ENCODE measurements around the gene STXBP5L.
"Not testable (repeated sequence)": the region's sequence is repeated elsewhere in the genome, so short reads cannot be mapped to it uniquely, and the experiment has no call there.

The STXBP5L gene

DNA sequence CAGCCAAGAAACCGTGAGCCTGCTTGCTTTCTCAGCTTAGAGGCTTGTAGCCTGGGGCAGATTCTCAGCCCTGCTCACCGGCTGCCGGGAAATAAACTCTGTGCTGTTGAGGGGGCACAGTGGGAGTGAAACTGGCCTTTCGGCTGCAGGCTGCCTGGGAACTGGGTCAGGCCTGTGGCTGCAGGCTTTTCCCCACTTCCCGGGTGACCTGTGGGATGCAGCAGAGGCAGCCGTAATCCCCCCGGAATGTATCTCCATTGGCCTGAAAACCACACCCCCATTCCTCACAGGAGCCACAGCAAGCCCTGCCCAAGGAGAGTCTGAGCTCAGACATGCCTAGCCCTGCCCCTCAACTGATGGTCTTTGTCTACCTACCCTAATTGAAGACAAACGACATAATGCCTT is 110.9 kb downstream of the STXBP5L start:
- ATAC-seq: no peak
- no peak for DNase-seq

DNA sequence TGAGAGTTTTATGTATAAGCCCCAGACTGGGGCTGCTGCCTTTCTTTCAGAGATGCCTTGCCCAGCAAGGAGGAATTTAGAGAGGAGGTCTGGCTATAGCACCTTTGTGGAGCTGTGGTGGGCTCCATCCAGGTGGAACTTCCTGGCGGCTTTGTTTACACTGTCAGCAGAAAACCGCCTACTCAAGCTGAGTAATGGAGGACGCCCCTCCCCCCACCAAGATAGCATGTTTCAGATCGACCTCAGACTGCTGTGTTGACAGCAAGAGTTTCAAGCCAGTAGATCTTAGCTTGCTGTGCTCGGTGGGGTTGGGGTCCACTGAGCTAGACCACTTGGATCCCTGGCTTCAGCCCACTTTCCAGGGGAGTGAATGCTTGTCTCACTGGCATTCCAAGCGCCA is 155.6 kb downstream of the STXBP5L start:
- DNase-seq: no peak
- ATAC-seq: no peak

DNA sequence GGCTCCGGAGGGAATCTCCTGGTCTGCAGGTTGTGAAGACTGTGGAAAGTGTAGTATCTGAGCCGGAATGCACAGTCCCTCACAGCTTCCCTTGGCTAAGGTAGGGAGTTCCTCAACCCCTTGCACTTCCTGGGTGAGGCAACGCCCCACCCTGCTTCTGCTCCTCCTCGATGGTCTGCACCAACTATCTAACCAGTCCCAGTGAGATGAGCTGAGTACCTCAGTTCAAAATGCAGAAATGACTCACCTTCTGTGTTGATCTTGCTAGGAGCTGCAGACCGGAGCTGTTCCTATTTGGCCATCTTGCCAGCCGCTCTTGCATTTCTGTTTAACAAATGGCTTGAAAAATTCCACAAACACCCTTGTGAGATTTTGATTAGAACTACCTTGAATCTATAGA is 156.1 kb downstream of the STXBP5L start:
- ATAC-seq: no peak
- DNase-seq: no peak

DNA sequence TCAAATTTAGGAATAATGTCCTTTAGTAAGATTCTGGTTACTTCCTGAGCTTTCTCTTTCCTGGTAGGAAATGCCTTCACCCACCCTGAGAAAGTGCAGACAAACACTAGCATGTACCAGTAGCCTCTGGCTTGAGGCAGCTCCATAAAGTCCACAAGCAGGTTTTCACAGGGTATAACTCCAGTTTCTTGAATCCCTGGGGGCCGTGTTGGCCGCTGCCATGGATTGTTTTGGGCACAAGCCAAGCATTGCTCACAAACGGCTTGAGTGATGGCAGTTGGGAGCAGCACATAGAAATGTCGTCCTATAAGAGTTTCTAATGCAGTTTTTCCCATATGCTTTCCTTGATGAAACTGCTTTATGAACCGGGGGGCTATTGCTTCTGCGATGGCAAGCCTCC is 164.1 kb downstream of the STXBP5L start:
- ATAC-seq (no peak), DNase-seq (no peak)

DNA sequence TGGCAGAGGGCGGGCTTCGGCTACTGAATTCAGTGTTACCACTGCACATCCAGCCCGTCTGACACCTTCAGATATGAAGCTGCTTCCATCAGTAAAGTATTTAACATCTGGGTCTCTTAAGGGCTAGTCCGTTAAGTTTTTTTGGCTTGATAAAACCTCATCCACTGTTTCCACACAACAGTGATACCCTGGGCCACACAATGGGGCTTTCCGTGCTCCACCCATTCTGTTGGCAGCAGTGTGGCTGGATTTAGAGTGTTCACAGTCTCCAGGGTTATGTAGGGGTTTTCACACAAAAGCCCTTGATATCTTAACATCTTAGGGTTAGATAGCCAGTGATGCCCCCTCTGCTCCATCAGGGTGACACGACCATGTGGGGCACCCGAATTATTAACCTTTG is 165.0 kb downstream of the STXBP5L start:
- no peak for DNase-seq
- no peak for ATAC-seq

DNA sequence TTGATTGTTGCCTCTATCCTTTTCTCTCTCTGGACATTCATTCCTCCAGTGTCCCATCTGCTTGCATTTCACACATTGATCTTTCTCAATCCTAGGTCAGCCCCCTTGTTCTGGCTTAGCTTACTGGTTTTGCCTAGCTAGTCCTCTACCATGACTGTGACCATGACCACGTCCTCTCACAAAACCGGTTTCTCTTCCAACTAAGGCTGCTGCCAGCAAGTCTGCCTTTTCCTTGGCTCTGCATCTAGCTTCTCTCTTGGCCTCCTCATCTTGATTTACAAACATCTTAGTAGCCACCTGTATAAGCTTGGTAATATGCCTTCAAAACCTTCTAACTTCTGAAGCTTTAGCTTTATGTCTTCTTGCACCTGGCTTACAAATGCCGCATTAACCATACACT is 167.2 kb downstream of the STXBP5L start:
- no peak for DNase-seq
- no peak for ATAC-seq

DNA sequence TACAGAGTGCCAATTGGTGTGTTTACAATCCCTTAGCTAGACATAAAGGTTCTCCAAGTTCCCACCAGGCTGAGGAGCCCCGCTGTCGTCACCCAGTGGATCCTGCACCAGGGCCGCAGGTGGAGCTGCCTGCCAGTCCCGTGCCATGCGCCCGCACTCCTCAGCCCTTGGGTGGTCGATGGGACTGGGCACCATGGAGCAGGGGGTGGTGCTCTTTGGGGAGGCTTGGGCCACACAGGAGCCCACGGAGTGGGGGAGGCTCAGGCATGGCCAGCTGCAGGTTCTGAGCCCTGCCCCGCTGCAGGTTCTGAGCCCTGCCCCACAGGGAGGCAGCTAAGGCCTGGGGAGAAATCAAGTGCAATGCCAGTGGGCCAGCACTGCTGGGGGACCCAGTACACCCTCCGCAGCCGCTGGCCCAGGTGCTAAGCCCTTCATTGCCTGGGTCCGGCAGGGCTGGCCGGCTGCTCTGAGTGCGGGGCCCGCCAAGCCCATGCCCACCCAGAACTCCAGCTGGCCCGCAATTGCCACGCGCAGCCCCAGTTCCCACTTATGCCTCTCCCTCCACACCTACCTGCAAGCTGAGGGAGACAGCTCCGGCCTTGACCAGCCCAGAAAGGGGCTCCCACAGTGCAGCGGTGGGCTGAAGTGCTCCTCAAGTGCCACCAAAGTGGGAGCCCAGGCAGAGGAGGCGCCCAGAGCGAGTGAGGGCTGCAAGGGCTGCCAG is 170.5 kb downstream of the STXBP5L start:
- ATAC-seq, DNase-seq: not testable (repeated sequence)

DNA sequence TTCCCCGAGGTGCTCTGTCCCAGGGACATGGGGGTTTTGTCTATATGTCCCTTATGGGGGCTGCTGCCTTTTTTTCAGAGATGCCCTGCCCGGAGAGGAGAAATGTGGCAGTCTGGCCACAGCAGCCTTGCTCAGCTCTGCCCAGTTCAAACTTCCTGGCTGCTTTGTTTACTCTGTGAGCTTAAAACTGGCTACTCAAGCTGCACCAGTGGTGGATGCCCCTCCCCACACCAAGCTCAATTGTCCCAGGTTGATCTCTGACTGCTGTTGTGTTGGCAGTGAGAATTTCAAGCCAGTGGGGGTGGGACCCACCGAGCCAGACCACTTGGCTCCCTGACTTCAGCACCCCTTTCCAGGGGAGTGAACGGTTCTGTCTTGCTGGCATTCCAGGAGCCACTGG is 188.9 kb downstream of the STXBP5L start:
- DNase-seq (no peak), ATAC-seq (no peak)

DNA sequence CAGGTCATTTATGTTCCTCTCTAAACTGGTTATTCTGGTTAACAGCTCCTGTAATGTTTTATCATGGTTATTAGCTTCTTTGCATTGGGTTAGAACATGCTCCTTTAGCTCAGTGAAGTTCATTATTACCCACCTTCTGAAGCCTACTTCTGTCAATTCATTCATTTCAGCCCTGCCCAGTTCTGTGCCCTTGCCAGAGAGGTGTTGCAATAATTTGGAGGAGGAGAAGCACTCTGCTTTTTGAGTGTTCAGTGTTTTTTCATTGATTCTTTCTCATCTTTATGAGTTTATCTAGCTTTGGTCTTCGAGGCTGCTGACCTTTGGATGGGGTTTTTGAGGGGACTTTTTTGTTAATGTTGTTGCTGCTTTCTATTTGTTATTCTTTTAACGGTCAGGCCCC is 203.1 kb downstream of the STXBP5L start:
- DNase-seq, ATAC-seq: not testable (repeated sequence)

DNA sequence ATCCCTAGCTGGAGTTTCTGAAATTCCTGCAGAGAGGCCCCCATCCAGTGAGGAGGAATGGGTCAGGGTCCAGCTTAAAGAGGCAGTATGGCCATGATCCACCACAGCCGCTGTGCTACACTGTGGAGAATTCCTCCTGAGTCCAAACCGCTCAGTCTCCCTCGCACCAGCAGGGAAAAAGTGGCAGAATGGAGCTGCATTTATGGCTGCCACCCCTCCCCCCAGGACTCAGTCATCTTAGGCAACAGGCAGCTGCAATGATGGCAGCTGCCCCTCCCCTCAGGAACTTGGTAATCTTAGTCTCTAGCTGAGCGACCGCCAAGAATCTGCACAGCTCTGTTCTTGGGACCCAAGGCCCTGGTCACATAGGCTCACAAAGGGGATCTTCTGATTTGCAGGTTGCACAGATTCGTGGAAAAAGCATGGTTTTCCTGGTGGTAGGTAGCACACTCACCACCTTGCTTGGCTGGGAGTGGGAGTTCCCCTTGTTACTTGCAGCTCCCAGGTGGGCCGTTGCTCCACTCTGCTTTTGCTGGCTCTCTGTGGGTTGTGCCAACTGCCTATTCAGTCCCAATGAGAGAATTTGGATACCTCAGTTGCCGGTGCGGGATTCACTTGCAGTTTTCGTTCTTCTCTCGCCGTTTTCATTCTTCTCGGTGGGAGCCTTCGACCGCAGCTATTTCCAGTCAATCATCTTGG is 204.1 kb downstream of the STXBP5L start:
- no peak for ATAC-seq

DNA sequence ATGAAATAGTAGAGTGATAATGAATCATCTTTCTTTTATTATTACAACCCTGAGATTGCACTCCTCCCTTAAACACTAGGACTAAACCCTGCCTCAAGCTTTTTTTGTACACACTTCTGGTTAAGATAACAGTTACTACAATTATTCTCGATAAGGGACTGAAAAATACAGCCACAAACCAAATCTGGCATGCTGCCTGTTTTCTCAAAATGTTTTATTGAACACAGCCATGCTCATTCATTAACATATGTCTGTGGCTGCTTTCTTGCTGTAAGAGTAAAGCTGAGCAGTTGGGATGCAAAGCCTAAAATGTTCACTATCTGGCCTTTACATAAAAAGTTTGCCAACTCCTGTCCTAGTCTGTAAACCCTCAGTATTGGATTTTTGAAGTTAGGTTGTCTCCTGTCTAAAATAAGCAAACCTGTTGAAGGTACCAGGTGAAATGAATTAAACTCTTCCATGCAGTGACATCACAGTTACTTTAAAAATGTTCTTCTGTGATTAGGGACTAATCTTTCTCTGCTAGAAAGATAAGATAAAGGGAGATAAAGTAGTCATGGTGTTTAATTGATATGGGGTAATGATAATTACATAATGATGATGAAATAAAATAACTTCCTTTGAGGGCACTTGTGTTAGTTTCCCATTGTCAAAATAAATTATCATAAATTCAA is 218.2 kb downstream of the STXBP5L start:
- ATAC-seq (no peak), DNase-seq (no peak)

More for the DNA sequence above, 204.1 kb downstream of the STXBP5L start:
- DNase-seq: no peak

DNA sequence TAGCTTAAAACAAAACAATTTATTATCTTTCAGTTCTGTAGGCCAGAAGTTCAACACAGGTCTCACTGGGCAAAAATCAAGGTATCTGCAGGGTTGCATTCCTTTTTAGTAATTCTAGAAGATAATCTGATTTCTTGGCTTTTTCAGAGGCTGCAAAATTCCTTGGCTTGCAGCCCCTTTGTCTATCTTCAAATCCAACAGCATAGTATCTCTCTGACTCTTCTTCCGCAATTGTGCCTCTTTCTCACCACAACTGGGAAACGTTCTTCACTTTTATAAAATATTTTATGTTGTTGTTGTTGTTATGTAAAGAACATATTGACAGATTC is 218.7 kb downstream of the STXBP5L start:
- ATAC-seq: no peak
- DNase-seq: no peak

DNA sequence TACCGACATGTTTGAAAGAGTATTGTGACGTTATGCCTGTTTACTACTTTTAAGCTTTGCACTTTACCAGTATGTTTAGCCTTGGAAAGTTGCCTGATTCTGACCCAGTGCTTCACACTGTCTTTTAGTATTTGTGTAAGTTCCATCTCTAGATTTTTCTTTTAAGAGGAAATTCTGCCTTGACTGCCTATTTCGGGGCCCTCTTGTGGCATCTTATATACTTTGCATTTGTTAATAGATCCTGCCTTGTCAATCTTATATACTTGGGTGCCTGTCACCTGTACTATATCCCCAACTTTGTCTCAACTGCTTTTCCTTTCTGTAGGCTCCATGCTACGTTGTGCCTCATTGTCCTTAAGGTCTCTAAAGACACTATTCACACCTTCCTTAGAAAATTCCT is 244.6 kb downstream of the STXBP5L start:
- ATAC-seq: no peak

DNA sequence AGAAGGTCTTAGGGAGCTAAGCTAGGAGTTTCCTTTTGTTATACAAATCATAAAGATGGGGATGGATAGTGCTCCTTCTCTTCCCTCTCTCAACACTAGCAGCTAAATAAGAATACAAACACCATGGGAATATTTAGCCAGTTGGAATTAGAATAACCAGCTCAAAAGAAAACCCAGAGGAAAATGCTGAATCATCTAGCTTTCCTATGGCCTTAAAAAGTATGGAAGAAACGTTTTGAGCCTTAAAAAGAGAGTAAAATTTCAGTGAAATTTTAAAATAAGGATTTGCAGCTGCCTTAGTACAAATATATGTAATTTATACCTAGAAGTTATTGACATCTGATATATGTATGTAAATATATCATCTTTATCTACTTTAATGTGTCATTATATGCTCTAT is 245.8 kb downstream of the STXBP5L start:
- DNase-seq (no peak), ATAC-seq (no peak)

More for the DNA sequence above, 244.6 kb downstream of the STXBP5L start:
- DNase-seq: no peak

DNA sequence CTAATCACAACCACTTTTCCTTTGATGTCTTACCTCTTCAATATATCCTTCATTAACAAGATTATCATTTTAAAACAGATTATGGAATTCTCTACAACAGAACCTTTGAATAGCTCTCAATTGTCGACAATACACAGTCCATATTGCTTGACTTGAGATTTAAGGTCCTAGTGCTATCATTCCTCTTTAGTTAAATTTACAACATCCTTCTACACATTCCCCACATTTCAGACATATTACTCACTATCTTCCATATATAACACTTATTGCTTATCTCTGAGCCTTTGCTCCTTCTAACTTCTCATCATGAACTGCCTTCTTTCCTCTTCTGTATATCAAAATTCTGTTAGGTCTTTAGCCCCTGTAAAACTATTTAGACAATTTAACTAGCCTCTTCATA is 247.0 kb downstream of the STXBP5L start:
- no peak for DNase-seq
- no peak for ATAC-seq

DNA sequence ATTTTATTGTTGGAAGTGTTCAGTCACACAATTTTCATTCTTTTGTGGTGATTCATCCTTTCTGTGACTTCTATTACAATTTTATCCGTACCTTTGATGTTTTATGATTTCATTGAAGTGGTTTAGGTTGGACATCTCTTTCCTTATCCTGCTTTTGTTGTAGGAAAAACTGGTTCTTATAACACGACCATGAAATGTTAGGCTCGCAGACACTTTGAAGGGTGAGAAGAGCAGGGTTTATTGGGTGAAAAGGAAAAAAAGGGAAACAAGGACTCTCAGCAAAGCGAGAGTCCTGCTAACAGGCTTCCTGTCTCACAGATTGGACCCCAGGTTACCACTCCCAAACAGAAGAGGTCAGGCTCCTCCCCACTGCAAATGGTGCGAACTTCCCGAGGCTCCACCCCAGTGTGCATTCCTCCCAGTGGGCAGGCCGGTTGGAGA is 257.4 kb downstream of the STXBP5L start:
- ATAC-seq: no peak
- DNase-seq: no peak

DNA sequence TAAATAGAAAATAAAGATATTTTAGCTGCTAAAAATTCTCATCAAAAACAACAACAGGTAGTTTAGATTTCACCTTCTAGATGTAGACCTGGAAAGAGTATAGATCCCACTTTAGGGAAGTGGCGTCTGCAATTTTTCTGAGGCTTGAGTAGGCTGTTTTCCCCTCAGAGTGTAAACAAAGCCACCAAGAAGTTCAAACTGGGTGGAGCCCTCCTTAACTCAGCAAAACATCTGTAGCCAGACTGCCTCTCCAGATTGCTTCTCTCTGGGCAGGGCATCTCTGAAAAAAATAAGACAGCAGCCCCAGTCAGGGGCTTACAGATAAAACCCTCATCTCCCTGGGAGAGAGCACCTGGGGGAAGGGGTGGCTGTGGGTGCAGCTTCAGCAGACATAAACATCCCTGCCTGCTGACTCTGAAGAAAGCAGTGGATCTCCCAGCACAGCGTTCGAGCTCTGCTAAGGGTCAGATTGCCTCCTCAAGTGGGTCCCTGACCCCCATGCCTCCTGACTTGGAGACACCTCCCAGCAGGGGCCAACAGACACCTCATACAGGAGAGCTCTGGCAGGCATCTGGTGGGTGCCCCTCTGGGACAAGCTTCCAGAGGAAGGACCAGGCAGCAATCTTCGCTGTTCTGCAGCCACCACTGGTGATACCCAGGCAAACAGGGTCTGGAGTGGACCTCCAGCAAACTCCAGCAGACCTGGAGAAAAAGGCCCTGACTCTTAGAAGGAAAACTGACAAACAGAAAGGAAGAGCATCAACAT is 259.6 kb downstream of the STXBP5L start:
- DNase-seq: no peak
- ATAC-seq: no peak

DNA sequence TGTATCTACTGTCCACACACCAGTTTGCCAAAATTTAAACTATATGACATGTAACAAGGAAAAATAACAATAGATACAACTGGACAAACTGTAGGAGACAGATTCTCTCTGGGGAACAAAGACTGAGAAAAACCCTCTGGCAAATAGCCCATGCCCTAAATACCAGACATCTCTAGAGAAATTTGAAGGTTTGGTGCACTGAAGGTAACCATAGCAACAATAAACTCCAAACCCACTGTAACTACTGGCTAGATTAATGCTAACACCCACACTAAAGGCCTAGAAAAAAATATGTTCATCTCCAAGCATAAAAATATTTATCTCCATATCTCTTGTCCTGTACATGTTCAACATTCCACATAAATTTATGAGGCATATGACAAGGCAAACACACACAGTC is 267.1 kb downstream of the STXBP5L start:
- ATAC-seq (no peak), DNase-seq (no peak)

DNA sequence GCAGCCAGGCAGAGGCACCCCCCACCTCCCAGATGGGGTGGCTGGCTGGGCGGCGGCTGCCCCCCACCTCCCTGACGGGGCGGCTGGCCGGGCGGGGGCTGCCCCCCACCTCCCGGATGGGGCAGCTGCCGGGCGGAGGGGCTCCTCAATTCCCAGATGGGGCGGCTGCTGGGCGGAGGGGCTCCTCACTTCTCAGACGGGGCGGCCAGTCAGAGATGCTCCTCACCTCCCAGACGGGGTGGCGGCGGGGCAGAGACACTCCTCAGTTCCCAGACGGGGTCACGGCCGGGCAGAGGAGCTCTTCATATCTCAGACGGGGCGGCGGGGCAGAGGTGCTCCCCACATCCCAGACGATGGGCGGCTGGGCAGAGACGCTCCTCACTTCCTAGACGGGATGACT is 282.6 kb downstream of the STXBP5L start:
- DNase-seq, ATAC-seq: not testable (repeated sequence)

DNA sequence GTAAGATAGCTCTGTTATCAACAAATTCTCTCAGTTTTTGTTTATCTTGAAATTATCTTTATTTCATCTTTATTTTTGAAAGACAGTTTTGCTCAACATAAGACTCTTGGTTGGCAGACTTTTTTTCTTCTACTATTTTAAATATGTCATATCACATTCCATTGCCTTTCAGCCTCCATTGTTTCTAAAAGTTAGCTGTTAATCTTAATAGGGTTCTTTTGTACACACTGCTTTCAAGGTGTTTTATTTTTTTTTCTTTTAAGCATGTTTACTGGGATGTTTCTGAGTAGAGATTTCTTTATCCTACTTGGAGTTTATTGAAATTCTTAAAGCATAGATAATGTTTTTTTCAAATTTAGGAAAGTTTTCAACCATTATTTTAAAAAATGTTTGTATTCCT is 294.6 kb downstream of the STXBP5L start:
- DNase-seq: no peak
- ATAC-seq: no peak

DNA sequence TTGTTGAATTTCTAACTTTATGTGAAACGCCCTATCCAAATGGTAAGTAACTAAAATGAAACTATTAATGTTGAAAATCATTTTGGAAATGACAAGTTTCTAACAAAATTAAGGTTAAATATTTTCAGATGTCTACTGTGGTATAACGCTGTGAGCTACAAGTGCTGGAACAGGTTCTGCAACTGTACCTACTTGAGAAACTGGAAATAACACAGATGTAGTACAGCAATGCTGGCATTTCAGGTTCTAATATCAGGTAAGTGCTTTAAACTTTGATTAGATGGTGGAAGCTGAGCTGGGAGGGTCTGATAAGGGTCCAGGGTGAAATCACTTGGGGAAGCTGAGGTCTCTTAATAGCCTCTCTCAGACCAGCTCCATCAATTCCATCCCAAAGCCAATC is 315.1 kb downstream of the STXBP5L start:
- ATAC-seq: no peak
- DNase-seq: no peak

DNA sequence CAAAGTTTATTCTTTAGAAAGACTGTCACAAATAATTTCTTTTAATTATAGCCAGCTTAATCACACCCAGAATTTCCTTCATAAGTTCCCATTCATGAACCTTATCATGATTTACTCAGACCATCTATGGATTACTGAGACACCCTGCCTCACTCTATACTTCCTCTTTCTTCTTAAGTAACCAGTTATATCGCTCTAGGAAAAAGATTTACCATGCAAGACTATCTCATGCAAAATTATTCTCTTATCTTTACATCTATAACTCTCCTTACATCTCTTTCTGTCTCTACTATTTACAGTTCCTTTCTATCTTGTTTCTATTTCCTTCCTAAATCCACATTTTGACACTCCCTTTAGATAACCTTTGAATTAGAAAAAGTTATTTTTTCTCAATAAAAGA is 321.0 kb downstream of the STXBP5L start:
- DNase-seq: no peak
- no peak for ATAC-seq

DNA sequence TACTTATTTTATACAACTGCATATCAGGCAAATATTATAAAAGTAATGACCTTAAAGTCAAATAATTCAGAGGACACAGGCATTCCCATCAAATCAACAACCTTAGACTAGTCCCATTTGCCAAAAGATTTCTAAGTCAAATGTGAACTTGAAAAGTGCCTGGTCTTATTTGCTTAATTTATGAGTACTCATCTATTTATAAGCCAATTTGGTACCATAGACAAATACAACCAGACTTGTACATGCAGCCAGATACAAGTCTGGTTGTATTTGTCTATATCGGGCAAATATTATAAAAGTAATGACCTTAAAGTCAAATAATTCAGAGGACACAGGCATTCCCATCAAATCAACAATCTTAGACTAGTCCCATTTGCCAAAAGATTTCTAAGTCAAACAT is 322.2 kb downstream of the STXBP5L start:
- not testable (repeated sequence) for ATAC-seq, DNase-seq
